ENCODE measurements around the gene RPGR.

DNA sequence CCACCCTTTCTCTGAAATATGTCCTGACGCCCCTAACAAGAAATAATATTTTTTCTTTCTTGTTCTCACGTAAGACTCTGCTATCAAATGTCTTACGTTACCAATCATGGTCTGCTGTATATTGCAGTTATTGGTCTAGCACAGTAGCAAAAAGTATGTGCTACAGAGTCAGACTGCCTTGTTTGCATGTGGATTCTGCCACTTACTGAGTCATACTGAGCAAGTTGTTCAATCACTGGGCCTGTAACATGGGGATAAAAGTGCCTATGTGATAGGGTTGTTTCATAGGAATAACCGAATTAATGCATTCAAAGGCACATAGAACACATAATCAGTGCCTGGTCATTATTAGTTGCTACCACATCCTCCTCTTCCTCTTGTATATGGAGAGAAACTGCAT, 14.1 kb downstream of the RPGR start:
- TF ChIP-seq, protein P1, sequence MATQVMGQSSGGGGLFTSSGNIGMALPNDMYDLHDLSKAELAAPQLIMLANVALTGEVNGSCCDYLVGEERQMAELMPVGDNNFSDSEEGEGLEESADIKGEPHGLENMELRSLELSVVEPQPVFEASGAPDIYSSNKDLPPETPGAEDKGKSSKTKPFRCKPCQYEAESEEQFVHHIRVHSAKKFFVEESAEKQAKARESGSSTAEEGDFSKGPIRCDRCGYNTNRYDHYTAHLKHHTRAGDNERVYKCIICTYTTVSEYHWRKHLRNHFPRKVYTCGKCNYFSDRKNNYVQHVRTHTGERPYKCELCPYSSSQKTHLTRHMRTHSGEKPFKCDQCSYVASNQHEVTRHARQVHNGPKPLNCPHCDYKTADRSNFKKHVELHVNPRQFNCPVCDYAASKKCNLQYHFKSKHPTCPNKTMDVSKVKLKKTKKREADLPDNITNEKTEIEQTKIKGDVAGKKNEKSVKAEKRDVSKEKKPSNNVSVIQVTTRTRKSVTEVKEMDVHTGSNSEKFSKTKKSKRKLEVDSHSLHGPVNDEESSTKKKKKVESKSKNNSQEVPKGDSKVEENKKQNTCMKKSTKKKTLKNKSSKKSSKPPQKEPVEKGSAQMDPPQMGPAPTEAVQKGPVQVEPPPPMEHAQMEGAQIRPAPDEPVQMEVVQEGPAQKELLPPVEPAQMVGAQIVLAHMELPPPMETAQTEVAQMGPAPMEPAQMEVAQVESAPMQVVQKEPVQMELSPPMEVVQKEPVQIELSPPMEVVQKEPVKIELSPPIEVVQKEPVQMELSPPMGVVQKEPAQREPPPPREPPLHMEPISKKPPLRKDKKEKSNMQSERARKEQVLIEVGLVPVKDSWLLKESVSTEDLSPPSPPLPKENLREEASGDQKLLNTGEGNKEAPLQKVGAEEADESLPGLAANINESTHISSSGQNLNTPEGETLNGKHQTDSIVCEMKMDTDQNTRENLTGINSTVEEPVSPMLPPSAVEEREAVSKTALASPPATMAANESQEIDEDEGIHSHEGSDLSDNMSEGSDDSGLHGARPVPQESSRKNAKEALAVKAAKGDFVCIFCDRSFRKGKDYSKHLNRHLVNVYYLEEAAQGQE (IDR thresholded peaks at IDR 0.05; ENCODE audit: borderline replicate concordance), result no peak
- TF ChIP-seq, protein P2, sequence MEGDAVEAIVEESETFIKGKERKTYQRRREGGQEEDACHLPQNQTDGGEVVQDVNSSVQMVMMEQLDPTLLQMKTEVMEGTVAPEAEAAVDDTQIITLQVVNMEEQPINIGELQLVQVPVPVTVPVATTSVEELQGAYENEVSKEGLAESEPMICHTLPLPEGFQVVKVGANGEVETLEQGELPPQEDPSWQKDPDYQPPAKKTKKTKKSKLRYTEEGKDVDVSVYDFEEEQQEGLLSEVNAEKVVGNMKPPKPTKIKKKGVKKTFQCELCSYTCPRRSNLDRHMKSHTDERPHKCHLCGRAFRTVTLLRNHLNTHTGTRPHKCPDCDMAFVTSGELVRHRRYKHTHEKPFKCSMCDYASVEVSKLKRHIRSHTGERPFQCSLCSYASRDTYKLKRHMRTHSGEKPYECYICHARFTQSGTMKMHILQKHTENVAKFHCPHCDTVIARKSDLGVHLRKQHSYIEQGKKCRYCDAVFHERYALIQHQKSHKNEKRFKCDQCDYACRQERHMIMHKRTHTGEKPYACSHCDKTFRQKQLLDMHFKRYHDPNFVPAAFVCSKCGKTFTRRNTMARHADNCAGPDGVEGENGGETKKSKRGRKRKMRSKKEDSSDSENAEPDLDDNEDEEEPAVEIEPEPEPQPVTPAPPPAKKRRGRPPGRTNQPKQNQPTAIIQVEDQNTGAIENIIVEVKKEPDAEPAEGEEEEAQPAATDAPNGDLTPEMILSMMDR (IDR thresholded peaks at IDR 0.05; ENCODE audit: poor library complexity, severe bottlenecking), result no peak
- TF ChIP-seq TAF1 (IDR thresholded peaks at IDR 0.05; ENCODE audit: low read depth) (no peak), RAD21 (conservative IDR thresholded peaks at IDR 0.05) (no peak), EP300 (conservative IDR thresholded peaks at IDR 0.05; ENCODE audit: poor library complexity, severe bottlenecking) (no peak), SMC3 (conservative IDR thresholded peaks at IDR 0.05; ENCODE audit: poor library complexity) (no peak), EZH2 (IDR thresholded peaks at IDR 0.05; ENCODE audit: borderline replicate concordance, insufficient read depth, low read length, poor library complexity, severe bottlenecking) (no peak), MXI1 (conservative IDR thresholded peaks at IDR 0.05; ENCODE audit: poor library complexity, severe bottlenecking) (no peak)

Measured in neural cell (in vitro differentiated cells).